Mucosa of descending colon (tissue), 3 donors: ENCODE measurements around the gene UNC13C. TPM values are rescaled to one million over a fixed set of nuclear protein-coding genes. Genes with fewer than 3 reads are reported as not detected.

Experiments used
- ATAC-seq: fragments of 200-7000 bp; cut with Tn5 transposase; one replicate; pipeline ENCODE4 v1.9.1; 2020; ENCODE audit warnings: mild to moderate bottlenecking, moderate library complexity
- DNase-seq, 3 donors: peaks; one replicate each; pipeline ENCODE4 v3.0.0-alpha.2; 2020
- H3K36me3 ChIP-seq: fragments of 200-600 bp; one replicate; pipeline ENCODE4 v1.8.0; 2021; ENCODE audit warnings: low read depth, mild to moderate bottlenecking
- H3K4me1 ChIP-seq: fragments of 200-600 bp; one replicate; pipeline ENCODE4 v1.8.0; 2021; ENCODE audit warnings: low read depth, mild to moderate bottlenecking
- H3K4me3 ChIP-seq: fragments of 200-600 bp; one replicate; pipeline ENCODE4 v1.8.0; 2021; ENCODE audit warnings: mild to moderate bottlenecking
- H3K9me3 ChIP-seq: fragments of 200-600 bp; one replicate; pipeline ENCODE4 v1.8.0; 2021; ENCODE audit warnings: mild to moderate bottlenecking
- intact Hi-C, 2 donors: fragments of 100-400 bp; cut with DNase I in 1 of 2; cut with micrococcal nuclease in 1 of 2; formaldehyde crosslinking; loops; one replicate each; pipeline versions ENCODE4 v1.11.0 to v1.11.1; 2022; cut with DNase I, micrococcal nuclease
- total RNA-seq, 3 donors: library from RNA; stranded (reverse); fragmentation: NEBNext Ultra II Directional in 2 of 3; extraction: Animal tissue kit (Norgen Biotek cat#: 25700) in 2 of 3; gene quantifications; one replicate each; pipeline versions ENCODE4 v1.2.1 to v1.2.4, GENCODE V29; 2021 to 2023
- TF ChIP-seq, protein P1 (sequence below): fragments of 200-600 bp; IDR thresholded peaks from one replicate; pipeline ENCODE4 v1.8.0; 2022; ENCODE audit warnings: antibody characterized with exemption, mild to moderate bottlenecking
- donor health status: DM: no; HTN: no; CAD: no; lungs with moderate emphysema.
- donor health status: DM: no; HTN: no; CAD: no.
- donor health status: DM: no; HTN: yes; CAD: no.

UNC13C gene
- total RNA-seq, 3 donors from 2014 or later = 0.06 to 1.9 (median 0.12) TPM

DNA sequence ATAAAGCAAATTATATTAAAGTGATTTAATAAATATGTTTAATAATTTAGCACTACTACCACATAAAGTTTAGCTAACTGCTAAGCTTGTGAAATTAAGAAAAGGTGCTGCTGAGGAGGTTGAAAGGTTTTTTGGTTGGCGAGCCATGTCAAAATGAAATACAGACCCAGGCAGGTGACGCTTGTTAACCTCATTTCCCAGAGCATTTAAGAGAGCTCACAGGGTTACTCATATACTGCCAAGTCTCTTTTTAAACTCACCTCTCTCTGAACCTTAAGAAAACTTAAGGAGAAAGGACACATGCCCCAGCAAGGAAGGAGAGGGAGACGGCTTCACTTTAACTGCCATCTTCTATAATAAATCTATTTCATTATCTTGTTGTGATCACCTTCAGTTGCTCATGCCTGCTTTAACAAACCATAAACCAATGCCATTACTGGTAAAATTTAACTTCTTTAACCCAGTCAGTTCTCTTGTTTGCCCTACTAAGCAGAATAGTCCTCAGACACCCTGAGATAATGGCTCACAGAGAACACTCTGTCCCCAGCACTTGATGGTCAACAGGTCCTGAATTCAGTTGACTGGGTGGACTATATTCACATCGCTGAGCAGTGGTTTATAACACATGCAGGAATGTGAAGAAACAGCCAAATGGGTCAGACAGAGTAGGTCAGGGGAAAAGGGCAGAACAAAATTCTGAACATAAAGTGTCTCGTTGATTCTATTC is 540.1 kb downstream of the UNC13C start:
- ATAC-seq (no peak), DNase-seq (no peak)
- H3K9me3 ChIP-seq = no peaks in the 10 kb centered on the region
- TF ChIP-seq, protein P1, sequence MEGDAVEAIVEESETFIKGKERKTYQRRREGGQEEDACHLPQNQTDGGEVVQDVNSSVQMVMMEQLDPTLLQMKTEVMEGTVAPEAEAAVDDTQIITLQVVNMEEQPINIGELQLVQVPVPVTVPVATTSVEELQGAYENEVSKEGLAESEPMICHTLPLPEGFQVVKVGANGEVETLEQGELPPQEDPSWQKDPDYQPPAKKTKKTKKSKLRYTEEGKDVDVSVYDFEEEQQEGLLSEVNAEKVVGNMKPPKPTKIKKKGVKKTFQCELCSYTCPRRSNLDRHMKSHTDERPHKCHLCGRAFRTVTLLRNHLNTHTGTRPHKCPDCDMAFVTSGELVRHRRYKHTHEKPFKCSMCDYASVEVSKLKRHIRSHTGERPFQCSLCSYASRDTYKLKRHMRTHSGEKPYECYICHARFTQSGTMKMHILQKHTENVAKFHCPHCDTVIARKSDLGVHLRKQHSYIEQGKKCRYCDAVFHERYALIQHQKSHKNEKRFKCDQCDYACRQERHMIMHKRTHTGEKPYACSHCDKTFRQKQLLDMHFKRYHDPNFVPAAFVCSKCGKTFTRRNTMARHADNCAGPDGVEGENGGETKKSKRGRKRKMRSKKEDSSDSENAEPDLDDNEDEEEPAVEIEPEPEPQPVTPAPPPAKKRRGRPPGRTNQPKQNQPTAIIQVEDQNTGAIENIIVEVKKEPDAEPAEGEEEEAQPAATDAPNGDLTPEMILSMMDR = no peak
- H3K36me3 ChIP-seq = no peaks in the 10 kb centered on the region
- intact Hi-C loops = no loop called here
- H3K4me1 ChIP-seq = no peaks in the 10 kb centered on the region
- H3K4me3 ChIP-seq = no peak overlapping the region

DNA sequence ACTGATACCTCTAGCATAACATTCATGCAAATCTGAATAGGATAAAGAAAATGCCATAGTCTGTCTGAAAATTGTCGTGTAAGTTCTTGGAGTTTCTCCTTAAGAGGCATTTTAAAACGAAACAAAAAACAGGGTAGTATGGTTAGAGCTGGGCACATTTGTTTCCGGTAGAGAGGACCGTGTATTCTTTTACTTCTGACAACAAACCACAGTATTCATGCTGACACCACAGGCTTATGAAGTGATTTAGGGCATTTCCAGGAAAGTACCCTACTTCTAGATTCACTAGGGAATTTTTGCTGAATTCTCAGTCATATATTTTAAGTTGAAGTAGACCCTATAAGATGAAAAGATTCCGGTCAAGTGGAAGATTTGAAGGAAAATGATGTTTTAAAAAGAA is 541.3 kb downstream of the UNC13C start:
- ATAC-seq = no peak
- Histone ChIP-seq H3K4me1 (no peaks in the 10 kb centered on the region), H3K36me3 (no peaks in the 10 kb centered on the region), H3K9me3 (no peaks in the 10 kb centered on the region), H3K4me3 (no peak overlapping the region)
- intact Hi-C loops = no loop called here
- TF ChIP-seq, protein P1 = no peak
- DNase-seq = peak in 1 of 3 donors; percentile 3

GRCh38 chr15:54520616-54521015 is 542.4 kb downstream of the UNC13C start:
- H3K4me1 ChIP-seq = no peaks in the 10 kb centered on the region
- no peak for DNase-seq

DNA sequence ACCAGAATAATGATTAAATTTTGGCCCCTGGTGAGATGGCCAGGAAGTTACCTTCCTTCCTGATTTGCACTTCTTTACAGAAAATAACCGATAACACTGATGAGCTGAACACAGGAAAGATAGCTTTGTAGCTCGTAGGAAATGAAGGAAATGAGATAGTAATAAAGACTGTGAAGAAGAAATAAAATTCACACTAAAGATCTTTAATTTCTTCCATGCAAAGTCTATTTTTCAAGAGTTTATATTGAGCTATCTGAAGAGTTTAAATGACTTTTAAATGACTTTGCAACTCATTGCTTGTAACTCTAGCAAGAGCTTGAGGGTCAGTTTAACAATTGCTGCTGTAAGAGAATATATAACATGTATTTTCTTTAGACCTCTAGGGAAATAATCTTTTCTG is 543.0 kb downstream of the UNC13C start:
- no peaks in the 10 kb centered on the region for H3K9me3 ChIP-seq
- ATAC-seq = no peak
- no peak for DNase-seq
- no peaks in the 10 kb centered on the region for H3K4me1 ChIP-seq
- TF ChIP-seq, protein P1 = no peak
- H3K36me3 ChIP-seq = no peaks in the 10 kb centered on the region
- intact Hi-C loops = no loop called here
- no peak overlapping the region for H3K4me3 ChIP-seq

More at GRCh38 chr15:54520616-54521015, 542.4 kb downstream of the UNC13C start:
- TF ChIP-seq, protein P1 = no peak
- ATAC-seq = no peak
- Histone ChIP-seq H3K4me3 (no peak overlapping the region), H3K9me3 (no peaks in the 10 kb centered on the region), H3K36me3 (no peaks in the 10 kb centered on the region)
- intact Hi-C loops = no loop called here

DNA sequence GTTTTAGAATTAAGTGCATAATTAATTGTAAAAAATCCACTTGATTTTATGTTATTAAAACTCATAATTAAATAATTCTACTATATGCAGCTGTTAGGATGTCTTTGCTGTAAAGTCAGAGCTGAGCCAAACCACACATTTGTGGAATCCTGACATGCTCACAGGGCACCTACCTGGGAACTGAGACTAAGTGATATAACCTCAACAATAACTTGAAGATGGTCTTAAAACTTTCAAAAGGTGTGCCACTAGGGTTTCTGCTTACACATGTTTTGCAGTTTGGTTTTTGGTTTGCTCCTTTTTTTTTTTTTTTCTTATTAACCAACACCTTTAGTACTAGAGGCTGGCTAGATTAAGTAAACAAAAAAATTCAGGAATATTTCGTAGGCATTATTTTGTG is 549.8 kb downstream of the UNC13C start:
- Histone ChIP-seq H3K9me3 (no peaks in the 10 kb centered on the region), H3K36me3 (no peaks in the 10 kb centered on the region), H3K4me3 (no peak overlapping the region), H3K4me1 (no peaks in the 10 kb centered on the region)
- DNase-seq = no peak
- ATAC-seq = no peak
- TF ChIP-seq, protein P1 = no peak
- intact Hi-C loops = no loop called here
